Raji (cell line): ENCODE measurements around the gene PSME2.

Experiments
- POLR2A ChIP-seq: IDR thresholded peaks from 2 replicates; pipeline ENCODE4 v1.6.1; 2011; ENCODE audit warnings: low read depth, low read length, control low read depth; ENCODE audit not compliant: insufficient read depth

The PSME2 gene

GRCh38 chr14:24146453-24146977, at the start of gene PSME2:
TSS of gene PSME2 (minus strand) at chr14:24146610. CDS start at chr14:24146581, 29 bp downstream.
- peak; percentile 74 for TF ChIP-seq POLR2A

- TF ChIP-seq POLR2A: peak; percentile 74
These were observed 49.0 kb upstream of the PSME2 start, which contains the start of gene TM9SF1 for GRCh38 chr14:24195186-24196070. TSS of gene TM9SF1 (minus strand) at chr14:24195441. CDS start at chr14:24195019, 422 bp downstream.

GRCh38 chr14:24194873-24195185, 48.4 kb upstream of the PSME2 start:
- TF ChIP-seq POLR2A: no peak

GRCh38 chr14:24194186-24194872, 47.9 kb upstream of the PSME2 start:
- no peak for TF ChIP-seq POLR2A

- no peak for TF ChIP-seq POLR2A
These were observed 46.5 kb upstream of the PSME2 start for GRCh38 chr14:24192933-24193332.

GRCh38 chr14:24190416-24190815, 44.0 kb upstream of the PSME2 start:
- TF ChIP-seq POLR2A: no peak

GRCh38 chr14:24189460-24189859, 43.0 kb upstream of the PSME2 start:
- no peak for TF ChIP-seq POLR2A

GRCh38 chr14:24189059-24189375, 42.6 kb upstream of the PSME2 start:
- no peak for TF ChIP-seq POLR2A

- TF ChIP-seq POLR2A: peak; percentile 93
These were observed 42.0 kb upstream of the PSME2 start, which contains the start of gene IPO4 for GRCh38 chr14:24188251-24189058. TSS of gene IPO4 (minus strand) at chr14:24188816. CDS start at chr14:24188787, 29 bp downstream.

- no peak for TF ChIP-seq POLR2A
These were observed 41.1 kb upstream of the PSME2 start for GRCh38 chr14:24187539-24187915.

GRCh38 chr14:24186831-24187538, 40.6 kb upstream of the PSME2 start:
- no peak for TF ChIP-seq POLR2A

- no peak for TF ChIP-seq POLR2A
These were observed 39.3 kb upstream of the PSME2 start for GRCh38 chr14:24185741-24186140.

- TF ChIP-seq POLR2A: no peak
These were observed 38.6 kb upstream of the PSME2 start for GRCh38 chr14:24185026-24185425.

GRCh38 chr14:24184104-24184970, 37.9 kb upstream of the PSME2 start:
- no peak for TF ChIP-seq POLR2A
